Breast epithelium (tissue), 4 donors: ENCODE results near the gene PRPF38A. TPM values are rescaled to one million over a fixed set of nuclear protein-coding genes. Genes with fewer than 3 reads are reported as not detected.
"Not testable (repeated sequence)": the region's sequence is repeated elsewhere in the genome, so short reads cannot be mapped to it uniquely, and the experiment has no call there.

Source experiments
- DNase-seq, 2 donors: peaks; one replicate each; pipeline ENCODE4 v3.0.0-alpha.2; 2019; ENCODE audit warnings: low spot score in 2 of 2
- H3K27ac ChIP-seq, 2 donors: fragments of 200-600 bp; sonication (generic) in 1 of 2; one replicate each; pipeline ENCODE4 v1.5.1; 2016 to 2019; ENCODE audit warnings: mild to moderate bottlenecking in 1 of 2
- H3K27me3 ChIP-seq, 2 donors: fragments of 200-600 bp; sonication (generic) in 1 of 2; one replicate each; pipeline versions ENCODE4 v1.5.1 to v1.6.0; 2017 to 2019; ENCODE audit warnings: control low read depth in 1 of 2, mild to moderate bottlenecking in 1 of 2
- H3K36me3 ChIP-seq: fragments of 200-600 bp; one replicate; pipeline ENCODE4 v1.5.1; 2019
- H3K4me1 ChIP-seq, 2 donors: fragments of 200-600 bp; sonication (generic); one replicate each; pipeline ENCODE4 v1.5.1; 2016 to 2019; ENCODE audit warnings: control low read depth in 1 of 2
- H3K4me3 ChIP-seq, 3 donors: fragments of 200-600 bp; sonication (generic); 1 replicate in 2 of 3; 2 replicates in 1 of 3; pipeline ENCODE4 v1.5.1; 2016 to 2019; ENCODE audit warnings: mild to moderate bottlenecking in 3 of 3, moderate library complexity in 2 of 3
- H3K9me3 ChIP-seq, 2 donors: fragments of 200-600 bp; sonication (generic) in 1 of 2; one replicate each; pipeline ENCODE4 v1.5.1; 2016 to 2019; ENCODE audit warnings: control low read depth in 1 of 2
- POLR2A ChIP-seq: fragments of 450-650 bp; IDR thresholded peaks from one replicate; pipeline ENCODE4 v1.6.1; 2016; ENCODE audit warnings: antibody characterized with exemption, mild to moderate bottlenecking, moderate library complexity
- POLR2AphosphoS5 ChIP-seq, 3 donors: sonication (generic); formaldehyde crosslinking; IDR thresholded peaks; one replicate each; pipeline ENCODE4 v1.6.1; 2017; ENCODE audit warnings: antibody characterized with exemption in 3 of 3
- intact Hi-C: fragments of 100-400 bp; cut with DNase I; formaldehyde crosslinking; loops from one replicate; pipeline ENCODE4 v1.15.1; 2023; ENCODE audit warnings: low total_unique reads
- total RNA-seq, 3 donors: library from RNA; depleted of rRNA; stranded (reverse); fragments of >200 nt; gene quantifications; one replicate each; pipeline ENCODE4 v1.1.0, GENCODE V29; 2016
- TF ChIP-seq, protein P1 (sequence below), 3 donors: fragments of 450-650 bp; IDR thresholded peaks; one replicate each; pipeline ENCODE4 v1.5.1; 2016 to 2017; ENCODE audit warnings: antibody characterized with exemption in 3 of 3, mild to moderate bottlenecking in 3 of 3, moderate library complexity in 3 of 3

The PRPF38A gene
- total RNA-seq, 3 donors from 2014 or later: 13.1 to 20.9 (median 19.7) TPM

DNA sequence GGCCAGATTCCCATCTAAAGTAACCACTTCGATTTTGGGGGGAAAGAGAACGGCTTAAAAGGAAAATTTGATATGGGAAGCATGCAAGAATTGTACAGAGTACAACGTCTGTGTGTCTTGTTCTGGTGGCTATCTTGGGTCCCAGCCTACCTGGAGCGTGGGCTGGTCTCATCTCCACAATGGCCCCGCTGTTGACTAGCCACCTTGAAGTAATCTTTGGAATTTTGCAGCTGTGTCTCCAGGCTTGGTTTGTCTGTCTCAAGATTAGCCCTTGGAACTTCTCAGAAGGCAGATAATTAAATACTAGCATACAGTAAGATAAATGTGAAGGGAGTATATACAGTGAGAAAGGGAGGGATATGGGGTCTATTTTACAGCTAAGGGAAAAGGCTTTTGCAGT lies 37.1 kb upstream of the PRPF38A start:
- DNase-seq: no peak
- no peaks in the 10 kb centered on the region for H3K9me3 ChIP-seq
- no peak for TF ChIP-seq POLR2A
- TF ChIP-seq, protein P1, sequence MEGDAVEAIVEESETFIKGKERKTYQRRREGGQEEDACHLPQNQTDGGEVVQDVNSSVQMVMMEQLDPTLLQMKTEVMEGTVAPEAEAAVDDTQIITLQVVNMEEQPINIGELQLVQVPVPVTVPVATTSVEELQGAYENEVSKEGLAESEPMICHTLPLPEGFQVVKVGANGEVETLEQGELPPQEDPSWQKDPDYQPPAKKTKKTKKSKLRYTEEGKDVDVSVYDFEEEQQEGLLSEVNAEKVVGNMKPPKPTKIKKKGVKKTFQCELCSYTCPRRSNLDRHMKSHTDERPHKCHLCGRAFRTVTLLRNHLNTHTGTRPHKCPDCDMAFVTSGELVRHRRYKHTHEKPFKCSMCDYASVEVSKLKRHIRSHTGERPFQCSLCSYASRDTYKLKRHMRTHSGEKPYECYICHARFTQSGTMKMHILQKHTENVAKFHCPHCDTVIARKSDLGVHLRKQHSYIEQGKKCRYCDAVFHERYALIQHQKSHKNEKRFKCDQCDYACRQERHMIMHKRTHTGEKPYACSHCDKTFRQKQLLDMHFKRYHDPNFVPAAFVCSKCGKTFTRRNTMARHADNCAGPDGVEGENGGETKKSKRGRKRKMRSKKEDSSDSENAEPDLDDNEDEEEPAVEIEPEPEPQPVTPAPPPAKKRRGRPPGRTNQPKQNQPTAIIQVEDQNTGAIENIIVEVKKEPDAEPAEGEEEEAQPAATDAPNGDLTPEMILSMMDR (IDR thresholded peaks at IDR 0.05): no peak
- TF ChIP-seq POLR2AphosphoS5 (IDR thresholded peaks at IDR 0.05): no peak
- intact Hi-C loops: loop anchor here (10.0 kb wide), 1 partner anchor 1548 kb away; no protein-coding TSS in a partner anchor
- no peak overlapping the region for H3K27ac ChIP-seq
- no peaks in the 10 kb centered on the region for H3K27me3 ChIP-seq
- H3K4me1 ChIP-seq: peaks cover 7% of the 10 kb centered on the region in 2 donors
- no peaks in the 10 kb centered on the region for H3K36me3 ChIP-seq
- no peak overlapping the region for H3K4me3 ChIP-seq

DNA sequence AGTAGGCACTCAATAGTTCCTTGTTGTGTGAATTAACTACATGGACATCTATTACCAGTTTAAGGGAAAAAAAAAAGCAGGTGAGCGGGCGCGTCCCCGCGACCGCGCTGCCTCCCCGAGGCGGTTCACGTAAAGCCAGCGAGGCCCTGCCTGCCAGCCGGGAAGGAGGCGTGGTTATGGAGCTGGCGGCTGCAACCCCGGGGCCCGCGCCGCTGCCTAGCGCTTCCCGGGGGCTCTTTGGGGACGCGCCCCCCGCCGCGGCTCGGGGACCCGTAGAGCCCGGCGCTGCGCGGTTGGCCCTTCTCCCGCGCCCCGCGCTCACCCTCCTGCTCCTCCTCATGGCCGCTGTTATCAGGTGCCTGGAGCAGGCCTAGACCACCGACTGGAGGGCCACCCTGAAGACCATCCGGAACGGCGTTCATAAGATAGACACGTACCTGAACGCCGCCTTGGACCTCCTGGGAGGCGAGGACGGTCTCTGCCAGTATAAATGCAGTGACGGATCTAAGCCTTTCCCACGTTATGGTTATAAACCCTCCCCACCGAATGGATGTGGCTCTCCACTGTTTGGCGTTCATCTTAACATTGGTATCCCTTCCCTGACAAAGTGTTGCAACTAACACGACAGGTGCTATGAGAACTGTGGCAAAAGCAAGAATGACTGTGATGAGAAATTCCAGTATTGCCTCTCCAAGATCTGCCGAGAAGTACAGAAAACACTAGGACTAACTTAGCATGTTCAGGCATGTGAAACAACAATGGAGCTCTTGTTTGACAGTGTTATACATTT lies 35.8 kb upstream of the PRPF38A start:
- peak overlapping the region; percentile 26 to 73 (median 57) for H3K4me3 ChIP-seq
- peaks cover 7% of the 10 kb centered on the region in 2 donors for H3K4me1 ChIP-seq
- no peaks in the 10 kb centered on the region for H3K36me3 ChIP-seq
- no peak for DNase-seq
- no peak for TF ChIP-seq POLR2AphosphoS5 (IDR thresholded peaks at IDR 0.05)
- TF ChIP-seq, protein P1 (IDR thresholded peaks at IDR 0.05): no peak
- no peak for TF ChIP-seq POLR2A
- peak overlapping the region; percentile 79 to 88 for H3K27ac ChIP-seq
- intact Hi-C loops: loop anchor here (10.0 kb wide), 1 partner anchor 1546 kb away; no protein-coding TSS in a partner anchor
- no peaks in the 10 kb centered on the region for H3K9me3 ChIP-seq
- H3K27me3 ChIP-seq: no peaks in the 10 kb centered on the region

DNA sequence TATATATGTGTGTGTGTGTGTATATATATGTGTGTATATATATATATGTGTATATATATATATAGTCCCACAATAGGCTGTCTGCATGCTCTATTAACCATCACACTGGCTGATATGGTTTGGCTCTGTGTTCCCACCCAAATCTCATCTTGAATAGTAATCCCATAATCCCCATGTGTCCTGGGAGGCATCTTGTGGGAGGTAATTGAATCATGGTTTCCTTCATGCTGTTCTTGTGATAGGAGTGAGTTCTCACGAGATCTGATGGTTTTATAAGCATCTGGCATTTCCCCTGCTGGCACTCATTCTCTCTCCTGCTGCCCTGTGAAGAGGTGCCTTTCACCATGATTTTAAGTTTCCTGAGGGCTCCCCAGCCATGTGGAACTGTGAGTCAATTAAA lies 34.6 kb upstream of the PRPF38A start:
- H3K9me3 ChIP-seq, DNase-seq, H3K4me1 ChIP-seq, H3K27ac ChIP-seq, H3K36me3 ChIP-seq, H3K27me3 ChIP-seq, H3K4me3 ChIP-seq: not testable (repeated sequence)
- intact Hi-C loops: loop anchor here (10.0 kb wide), 1 partner anchor 1545 kb away; no protein-coding TSS in a partner anchor

DNA sequence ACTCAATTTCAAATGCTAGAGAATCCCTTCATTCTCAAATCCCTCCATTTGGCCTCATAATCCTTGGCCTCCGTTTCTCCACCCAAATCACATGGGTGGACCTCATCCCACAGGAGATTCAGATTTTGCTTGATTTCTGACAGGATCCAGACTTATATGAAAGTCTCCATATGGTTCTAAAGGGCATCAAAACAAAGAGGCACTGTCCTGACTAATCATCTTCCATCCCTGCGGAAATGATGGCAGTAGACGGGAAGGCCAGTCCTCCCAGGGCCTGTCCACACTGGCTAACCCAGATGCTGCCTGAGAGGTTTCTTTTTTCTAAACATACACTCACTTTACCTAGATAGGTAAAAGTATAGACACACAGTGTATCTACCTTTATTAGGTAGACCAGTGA lies 19.0 kb upstream of the PRPF38A start:
- Histone ChIP-seq H3K4me3 (no peak overlapping the region), H3K27ac (no peak overlapping the region), H3K9me3 (no peaks in the 10 kb centered on the region), H3K27me3 (no peaks in the 10 kb centered on the region), H3K4me1 (no peaks in the 10 kb centered on the region), H3K36me3 (no peaks in the 10 kb centered on the region)
- no peak for DNase-seq
- TF ChIP-seq POLR2AphosphoS5 (IDR thresholded peaks at IDR 0.05) (no peak), POLR2A (no peak)
- TF ChIP-seq, protein P1 (IDR thresholded peaks at IDR 0.05): no peak
- intact Hi-C loops: no loop called here

DNA sequence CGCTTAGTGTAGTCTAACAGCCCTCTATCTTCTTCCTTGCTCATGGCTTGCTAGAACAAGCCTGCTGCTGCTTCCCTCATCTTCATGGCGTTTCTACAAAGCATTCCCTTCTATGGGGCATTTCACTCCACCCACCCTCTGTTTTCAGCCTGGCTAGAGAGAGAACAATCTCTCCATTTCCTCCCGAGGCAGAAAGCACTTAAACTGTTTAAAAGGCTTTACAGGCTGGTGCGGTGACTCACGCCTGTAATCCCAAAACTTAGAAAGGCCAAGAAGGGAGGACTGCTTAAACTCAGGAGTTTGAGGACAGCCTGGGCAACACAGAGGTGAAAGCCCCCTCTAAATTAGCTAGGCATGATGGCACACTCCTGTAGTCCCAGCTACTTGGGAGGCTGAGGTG lies 17.9 kb upstream of the PRPF38A start:
- Histone ChIP-seq H3K36me3 (no peaks in the 10 kb centered on the region), H3K9me3 (no peaks in the 10 kb centered on the region), H3K27ac (no peak overlapping the region), H3K4me3 (no peak overlapping the region), H3K4me1 (no peaks in the 10 kb centered on the region), H3K27me3 (no peaks in the 10 kb centered on the region)
- DNase-seq: no peak
- TF ChIP-seq, protein P1 (IDR thresholded peaks at IDR 0.05): no peak
- no peak for TF ChIP-seq POLR2A
- intact Hi-C loops: no loop called here
